Natural killer cell (primary cell): ENCODE results near the gene NPEPL1. TPM values are rescaled to one million over a fixed set of nuclear protein-coding genes. Genes with fewer than 3 reads are reported as not detected.

Experiments used
- ATAC-seq, 3 donors: fragments of 150-1000 bp in 2 of 3; fragments of 200-7000 bp in 1 of 3; cut with Tn5 transposase; 1 replicate in 1 of 3; 2 replicates in 2 of 3; pipeline ENCODE4 v1.10.0; 2021; ENCODE audit warnings: mild to moderate bottlenecking in 2 of 3, moderate library complexity in 2 of 3
- DNase-seq, 2 donors: peaks; one replicate each; pipeline versions ENCODE4 v3.0.0 to v3.0.0-alpha.2; 2013 to 2021; ENCODE audit warnings: mixed read lengths in 1 of 2
- H3K27ac ChIP-seq: one replicate; pipeline ENCODE4 v1.5.1; 2013; ENCODE audit warnings: mild to moderate bottlenecking, low read length
- H3K27me3 ChIP-seq: one replicate; pipeline ENCODE4 v1.6.1; 2013; ENCODE audit warnings: low read length; ENCODE audit not compliant: control insufficient read depth, insufficient read depth
- H3K36me3 ChIP-seq: one replicate; pipeline ENCODE4 v1.6.1; 2013; ENCODE audit warnings: low read length; ENCODE audit not compliant: control insufficient read depth, insufficient read depth
- H3K4me1 ChIP-seq: one replicate; pipeline ENCODE4 v1.6.1; 2013; ENCODE audit warnings: low read length; ENCODE audit not compliant: control insufficient read depth, insufficient read depth
- H3K4me3 ChIP-seq: one replicate; pipeline ENCODE4 v1.5.1; 2013; ENCODE audit warnings: low read length
- H3K9me3 ChIP-seq: one replicate; pipeline ENCODE4 v1.6.1; 2013; ENCODE audit warnings: low read length; ENCODE audit not compliant: control insufficient read depth, insufficient read depth
- H3K27ac Mint-ChIP-seq, 2 donors: one replicate each; pipeline ENCODE4 v1.8.0; 2022; ENCODE audit warnings: mild to moderate bottlenecking in 2 of 2, mixed read lengths in 2 of 2, moderate library complexity in 1 of 2
- H3K27me3 Mint-ChIP-seq, 2 donors: one replicate each; pipeline ENCODE4 v1.8.0; 2022; ENCODE audit warnings: low read depth in 2 of 2, mixed read lengths in 2 of 2
- H3K36me3 Mint-ChIP-seq: one replicate; pipeline ENCODE4 v1.8.0; 2022; ENCODE audit warnings: mixed read lengths
- H3K4me1 Mint-ChIP-seq, 2 donors: one replicate each; pipeline ENCODE4 v1.8.0; 2022; ENCODE audit warnings: mixed read lengths in 2 of 2
- H3K4me3 Mint-ChIP-seq: one replicate; pipeline ENCODE4 v1.8.0; 2022; ENCODE audit warnings: mild to moderate bottlenecking, moderate library complexity, mixed read lengths
- H3K9me3 Mint-ChIP-seq, 2 donors: one replicate each; pipeline ENCODE4 v1.8.0; 2022; ENCODE audit warnings: mixed read lengths in 2 of 2
- CTCF ChIP-seq: fragments of 200-600 bp; IDR thresholded peaks from one replicate; pipeline ENCODE4 v1.8.0; 2022; ENCODE audit warnings: antibody characterized with exemption
- WGBS: methylation state at CpG from one replicate; pipeline ENCODE4 v1.1.7; 2013; ENCODE audit warnings: missing lambda C conversion rate; ENCODE audit not compliant: insufficient coverage; 5-methylcytosine and 5-hydroxymethylcytosine counted together
- intact Hi-C: fragments of 100-400 bp; cut with micrococcal nuclease; formaldehyde crosslinking; loops from one replicate; pipeline ENCODE4 v1.14.2; 2022
- total RNA-seq, 4 donors: library from RNA; stranded (reverse); fragments of 120-200 nt in 1 of 4; gene quantifications; one replicate each; pipeline versions ENCODE4 v1.2.3 to v1.2.4, GENCODE V29; 2013 to 2022

NPEPL1 gene
- total RNA-seq, 3 donors from 2014 or later (not counting 1 experiment from before 2014, with no cell fraction given), result 66.0 to 83.7 (median 68.4) TPM

DNA sequence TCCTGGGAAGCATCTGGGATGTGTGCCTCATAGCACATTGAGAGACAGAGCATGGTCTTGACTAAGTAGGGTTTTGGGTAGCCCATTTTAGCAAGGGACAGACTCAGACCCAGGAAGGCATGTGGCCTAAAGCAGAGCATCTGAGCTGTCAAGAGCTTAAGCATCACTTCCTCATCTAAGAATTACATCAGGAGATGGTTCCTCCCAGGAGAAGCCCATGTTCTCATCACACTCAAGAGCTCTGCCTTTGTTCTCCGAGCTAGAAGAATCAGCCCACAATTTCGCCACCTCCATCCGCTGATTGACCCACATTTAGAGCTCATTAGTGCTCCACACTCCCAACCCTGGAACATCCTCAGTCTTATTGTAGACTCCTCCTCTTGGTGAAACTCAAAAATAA is 68.3 kb downstream of the NPEPL1 start:
- peaks cover 14 to 55% of the 10 kb centered on the region in 2 donors for H3K27me3 Mint-ChIP-seq

GRCh38 chr20:58762120-58762519 is 69.5 kb downstream of the NPEPL1 start:
- H3K9me3 ChIP-seq, result no peaks in the 10 kb centered on the region
- WGBS, result 74% methylated on average over 4 of the region's 4 CpGs
- intact Hi-C loops, result no loop called here
- Mint-ChIP-seq H3K4me1 (no peaks in the 10 kb centered on the region), H3K27ac (no peak overlapping the region), H3K4me3 (no peak overlapping the region), H3K9me3 (no peaks in the 10 kb centered on the region), H3K36me3 (no peaks in the 10 kb centered on the region), H3K27me3 (peaks cover 13 to 55% of the 10 kb centered on the region in 2 donors)
- H3K4me1 ChIP-seq, result no peaks in the 10 kb centered on the region
- H3K4me3 ChIP-seq, result no peak overlapping the region
- DNase-seq (no peak), ATAC-seq (no peak)
- no peak overlapping the region for H3K27ac ChIP-seq
- H3K36me3 ChIP-seq, result no peaks in the 10 kb centered on the region
- H3K27me3 ChIP-seq, result no peaks in the 10 kb centered on the region
- no peak for TF ChIP-seq CTCF

More for the DNA sequence above, 68.3 kb downstream of the NPEPL1 start:
- Histone ChIP-seq H3K9me3 (no peaks in the 10 kb centered on the region), H3K4me1 (no peaks in the 10 kb centered on the region), H3K4me3 (no peak overlapping the region), H3K36me3 (no peaks in the 10 kb centered on the region), H3K27me3 (no peaks in the 10 kb centered on the region), H3K27ac (no peak overlapping the region)
- intact Hi-C loops, result no loop called here
- Mint-ChIP-seq H3K4me3 (no peak overlapping the region), H3K9me3 (no peaks in the 10 kb centered on the region), H3K4me1 (no peaks in the 10 kb centered on the region), H3K27ac (no peak overlapping the region), H3K36me3 (no peaks in the 10 kb centered on the region)
- TF ChIP-seq CTCF, result no peak
- ATAC-seq, result no peak
- no peak for DNase-seq
- 93% methylated on average over 3 of the region's 3 CpGs for WGBS

GRCh38 chr20:58763076-58763475 is 70.5 kb downstream of the NPEPL1 start:
- Mint-ChIP-seq H3K27me3 (peaks cover 12 to 55% of the 10 kb centered on the region in 2 donors), H3K4me1 (no peaks in the 10 kb centered on the region), H3K36me3 (no peaks in the 10 kb centered on the region), H3K4me3 (no peak overlapping the region), H3K27ac (no peak overlapping the region), H3K9me3 (no peaks in the 10 kb centered on the region)
- Histone ChIP-seq H3K27me3 (no peaks in the 10 kb centered on the region), H3K4me3 (no peak overlapping the region), H3K36me3 (no peaks in the 10 kb centered on the region), H3K9me3 (no peaks in the 10 kb centered on the region), H3K4me1 (no peaks in the 10 kb centered on the region), H3K27ac (no peak overlapping the region)
- 89% methylated on average over 7 of the region's 7 CpGs for WGBS
- DNase-seq, result no peak
- ATAC-seq, result no peak
- intact Hi-C loops, result no loop called here
- no peak for TF ChIP-seq CTCF

Other genes with a start within 250 kb of the NPEPL1 start
- not detected for gene APCDD1L, start 177.4 kb upstream of the NPEPL1 start, total RNA-seq
- gene STX16, start 41.5 kb upstream of the NPEPL1 start, total RNA-seq, result 100 to 1,000 TPM; 136 to 146 (median 143) TPM
- gene GNAS-AS1, start 158.1 kb downstream of the NPEPL1 start, total RNA-seq, result under 1 TPM in 2 of 3 donors, not detected in 1; 0.60 to 0.66 TPM
- gene GNAS, start 159.9 kb downstream of the NPEPL1 start, total RNA-seq, result 100 to 1,000 TPM; 530 to 823 (median 582) TPM